Left lung (tissue), 10 donors: ENCODE measurements around the gene HOXC10. TPM values are rescaled to one million over a fixed set of nuclear protein-coding genes. Genes with fewer than 3 reads are reported as not detected.
A peak's percentile ranks its signal among the peaks of the same experiment; 100 is the strongest.

Experiments used
- ATAC-seq: fragments of 200-7000 bp; cut with Tn5 transposase; one replicate; pipeline ENCODE4 v1.9.1; 2020; ENCODE audit warnings: moderate library complexity
- DNase-seq, 4 donors: peaks; one replicate each; pipeline ENCODE4 v3.0.0-alpha.2; 2013 to 2020
- H3K27ac ChIP-seq, 2 donors: fragments of 200-600 bp; sonication (generic) in 1 of 2; one replicate each; pipeline versions ENCODE4 v1.5.0 to v1.8.0; 2020 to 2021
- H3K27me3 ChIP-seq, 2 donors: fragments of 200-600 bp; sonication (generic) in 1 of 2; one replicate each; pipeline versions ENCODE4 v1.5.0 to v1.8.0; 2020 to 2021
- H3K36me3 ChIP-seq, 2 donors: fragments of 200-600 bp; sonication (generic) in 1 of 2; one replicate each; pipeline versions ENCODE4 v1.5.0 to v1.8.0; 2020 to 2021
- H3K4me1 ChIP-seq, 2 donors: fragments of 200-600 bp; one replicate each; pipeline ENCODE4 v1.8.0; 2021
- H3K4me3 ChIP-seq, 2 donors: fragments of 200-600 bp; sonication (generic) in 1 of 2; one replicate each; pipeline versions ENCODE4 v1.5.0 to v1.8.0; 2020 to 2021; ENCODE audit warnings: mild to moderate bottlenecking in 1 of 2
- H3K9me3 ChIP-seq, 2 donors: fragments of 200-600 bp; sonication (generic) in 1 of 2; one replicate each; pipeline versions ENCODE4 v1.5.0 to v1.8.0; 2020 to 2021
- intact Hi-C, 2 donors: fragments of 100-400 bp; cut with DNase I; formaldehyde crosslinking; loops; one replicate each; pipeline versions ENCODE4 v1.11.2 to v1.14.2; 2022
- polyA plus RNA-seq, 6 donors: library from polyadenylated mRNA; unstranded; fragments of 120-200 nt; gene quantifications; one replicate each; pipeline ENCODE4 v1.2.1, GENCODE V29; 2013; ENCODE audit not compliant: insufficient read length in 6 of 6
- total RNA-seq, 2 donors: library from RNA; stranded (reverse); fragmentation: NEBNext Ultra II Directional; extraction: Animal tissue kit (Norgen Biotek cat#: 25700); gene quantifications; one replicate each; pipeline ENCODE4 v1.2.1, GENCODE V29; 2021
- TF ChIP-seq, protein P1 (sequence below), 2 donors: fragments of 200-600 bp; sonication (generic) in 1 of 2; IDR thresholded peaks; one replicate each; pipeline versions ENCODE4 v1.5.0 to v1.8.0; 2021; ENCODE audit warnings: antibody characterized with exemption in 2 of 2
- donor health status: DM: no; HTN: yes; CAD: no.
- donor health status: DM: no; HTN: no; CAD: no.

Gene HOXC10
- total and polyA plus RNA-seq, 8 donors, result 0.15 to 0.52 (median 0.31) TPM; not detected in 3

DNA sequence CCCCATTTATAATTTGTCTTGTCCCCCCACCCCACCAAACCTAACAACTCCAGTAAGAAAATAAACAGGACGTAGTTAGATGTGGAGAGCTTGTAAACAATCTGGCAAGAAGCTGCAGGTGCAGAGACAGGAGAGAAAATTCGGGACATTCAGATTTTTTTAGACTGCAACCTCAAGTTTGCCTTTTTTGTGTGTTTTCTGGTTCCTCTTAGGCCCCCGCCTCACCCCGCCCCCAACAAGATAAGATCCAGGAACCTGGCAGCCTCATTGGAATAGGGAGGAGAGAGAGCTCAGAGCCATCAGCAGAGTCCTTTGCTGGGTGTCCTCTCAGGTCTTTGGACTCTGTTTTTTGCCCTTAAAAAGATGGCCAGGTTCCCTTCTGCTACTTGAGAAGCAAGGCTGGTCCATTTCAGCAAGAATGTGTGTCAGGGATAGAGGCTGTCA, 2.9 kb downstream of the HOXC10 start:
- intact Hi-C loops, result no loop called here
- ATAC-seq, result no peak
- Histone ChIP-seq H3K4me3 (no peak overlapping the region), H3K4me1 (peaks cover 3 to 20% of the 10 kb centered on the region in 2 donors), H3K27me3 (peaks cover 97 to 100% of the 10 kb centered on the region in 2 donors), H3K36me3 (no peaks in the 10 kb centered on the region), H3K27ac (no peak overlapping the region), H3K9me3 (no peaks in the 10 kb centered on the region)
- TF ChIP-seq, protein P1, sequence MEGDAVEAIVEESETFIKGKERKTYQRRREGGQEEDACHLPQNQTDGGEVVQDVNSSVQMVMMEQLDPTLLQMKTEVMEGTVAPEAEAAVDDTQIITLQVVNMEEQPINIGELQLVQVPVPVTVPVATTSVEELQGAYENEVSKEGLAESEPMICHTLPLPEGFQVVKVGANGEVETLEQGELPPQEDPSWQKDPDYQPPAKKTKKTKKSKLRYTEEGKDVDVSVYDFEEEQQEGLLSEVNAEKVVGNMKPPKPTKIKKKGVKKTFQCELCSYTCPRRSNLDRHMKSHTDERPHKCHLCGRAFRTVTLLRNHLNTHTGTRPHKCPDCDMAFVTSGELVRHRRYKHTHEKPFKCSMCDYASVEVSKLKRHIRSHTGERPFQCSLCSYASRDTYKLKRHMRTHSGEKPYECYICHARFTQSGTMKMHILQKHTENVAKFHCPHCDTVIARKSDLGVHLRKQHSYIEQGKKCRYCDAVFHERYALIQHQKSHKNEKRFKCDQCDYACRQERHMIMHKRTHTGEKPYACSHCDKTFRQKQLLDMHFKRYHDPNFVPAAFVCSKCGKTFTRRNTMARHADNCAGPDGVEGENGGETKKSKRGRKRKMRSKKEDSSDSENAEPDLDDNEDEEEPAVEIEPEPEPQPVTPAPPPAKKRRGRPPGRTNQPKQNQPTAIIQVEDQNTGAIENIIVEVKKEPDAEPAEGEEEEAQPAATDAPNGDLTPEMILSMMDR (IDR thresholded peaks at IDR 0.05), result no peak
- DNase-seq, result no peak

DNA sequence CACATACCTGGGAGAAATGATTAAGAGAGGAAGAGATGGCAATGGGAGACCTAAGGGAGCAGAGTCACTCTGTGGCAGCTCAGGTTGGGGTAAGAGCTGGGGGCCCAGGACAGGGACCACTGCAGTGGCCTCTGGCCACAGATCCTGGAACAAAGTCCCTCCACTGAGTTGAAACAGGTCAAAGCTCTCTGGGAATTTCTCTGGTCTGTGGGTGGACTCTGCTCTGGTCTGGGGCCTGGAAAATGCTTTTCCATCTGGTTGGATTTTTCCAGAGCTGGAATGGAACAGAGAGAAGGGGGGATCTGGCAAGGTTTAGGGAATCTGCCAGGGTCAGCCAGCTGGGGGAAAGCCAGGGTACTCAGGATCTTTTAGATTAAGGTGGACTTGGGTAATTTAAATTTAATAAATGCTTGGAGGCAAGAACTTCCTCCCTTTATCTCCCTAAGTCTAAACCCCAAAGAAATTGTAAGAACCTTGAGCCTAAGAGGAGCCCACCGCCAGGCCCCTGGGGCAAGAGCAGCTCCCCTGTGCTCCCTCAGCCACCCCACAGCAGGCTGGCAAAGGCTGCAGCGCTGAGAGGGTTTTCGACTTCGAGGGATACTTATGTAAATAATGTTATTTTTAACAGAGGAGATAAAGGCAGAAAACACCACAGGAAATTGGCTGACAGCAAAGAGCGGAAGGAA, 3.7 kb downstream of the HOXC10 start:
- Histone ChIP-seq H3K4me3 (no peak overlapping the region), H3K4me1 (peaks cover 3 to 20% of the 10 kb centered on the region in 2 donors), H3K27ac (no peak overlapping the region), H3K27me3 (peaks cover 97 to 100% of the 10 kb centered on the region in 2 donors), H3K9me3 (no peaks in the 10 kb centered on the region), H3K36me3 (no peaks in the 10 kb centered on the region)
- TF ChIP-seq, protein P1 (IDR thresholded peaks at IDR 0.05), result no peak
- intact Hi-C loops, result no loop called here
- no peak for ATAC-seq
- DNase-seq, result no peak

DNA sequence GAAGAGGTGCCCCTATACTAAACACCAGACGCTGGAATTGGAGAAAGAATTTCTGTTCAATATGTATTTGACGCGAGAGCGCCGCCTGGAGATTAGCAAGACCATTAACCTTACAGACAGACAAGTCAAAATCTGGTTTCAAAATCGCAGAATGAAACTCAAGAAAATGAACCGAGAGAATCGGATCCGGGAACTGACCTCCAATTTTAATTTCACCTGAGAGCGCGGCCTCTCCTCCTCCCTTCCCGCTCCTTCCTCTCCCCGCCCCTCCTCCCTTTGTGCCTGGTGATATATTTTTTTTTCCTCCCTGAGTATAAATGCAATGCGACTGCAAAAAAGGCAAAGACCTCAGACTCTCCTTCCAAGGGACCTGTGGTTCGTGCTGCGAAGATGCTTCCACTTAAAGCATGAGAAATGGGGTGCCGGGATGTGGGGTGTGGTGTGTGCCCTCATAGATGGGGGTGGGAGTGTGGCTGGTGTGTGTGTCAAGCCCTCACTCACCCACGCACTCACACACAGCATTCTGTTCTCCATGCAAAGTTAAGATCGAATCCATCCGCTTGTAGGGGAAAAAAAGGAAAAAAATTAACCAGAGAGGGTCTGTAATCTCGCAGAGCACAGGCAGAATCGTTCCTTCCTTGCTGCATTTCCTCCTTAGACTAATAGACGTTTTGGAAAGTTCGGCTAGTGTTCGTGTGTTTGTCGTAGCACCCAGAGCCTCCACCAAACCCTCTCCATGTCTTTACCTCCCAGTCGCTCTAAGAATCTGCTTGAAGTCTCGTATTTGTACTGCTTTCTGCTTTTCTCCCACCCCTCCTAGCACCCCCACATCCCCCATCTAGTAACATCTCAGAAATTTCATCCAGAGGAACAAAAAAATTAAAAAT, 4.5 kb downstream of the HOXC10 start:
- no peaks in the 10 kb centered on the region for H3K9me3 ChIP-seq
- DNase-seq (peak in 1 of 4 donors; percentile 48), ATAC-seq (no peak)
- H3K27ac ChIP-seq, result no peak overlapping the region
- peaks cover 3 to 26% of the 10 kb centered on the region in 2 donors for H3K4me1 ChIP-seq
- H3K36me3 ChIP-seq, result no peaks in the 10 kb centered on the region
- TF ChIP-seq, protein P1 (IDR thresholded peaks at IDR 0.05), result peak in 1 of 2 donors; percentile 19
- H3K27me3 ChIP-seq, result peaks cover 97 to 100% of the 10 kb centered on the region in 2 donors
- intact Hi-C loops, result no loop called here
- no peak overlapping the region for H3K4me3 ChIP-seq

DNA sequence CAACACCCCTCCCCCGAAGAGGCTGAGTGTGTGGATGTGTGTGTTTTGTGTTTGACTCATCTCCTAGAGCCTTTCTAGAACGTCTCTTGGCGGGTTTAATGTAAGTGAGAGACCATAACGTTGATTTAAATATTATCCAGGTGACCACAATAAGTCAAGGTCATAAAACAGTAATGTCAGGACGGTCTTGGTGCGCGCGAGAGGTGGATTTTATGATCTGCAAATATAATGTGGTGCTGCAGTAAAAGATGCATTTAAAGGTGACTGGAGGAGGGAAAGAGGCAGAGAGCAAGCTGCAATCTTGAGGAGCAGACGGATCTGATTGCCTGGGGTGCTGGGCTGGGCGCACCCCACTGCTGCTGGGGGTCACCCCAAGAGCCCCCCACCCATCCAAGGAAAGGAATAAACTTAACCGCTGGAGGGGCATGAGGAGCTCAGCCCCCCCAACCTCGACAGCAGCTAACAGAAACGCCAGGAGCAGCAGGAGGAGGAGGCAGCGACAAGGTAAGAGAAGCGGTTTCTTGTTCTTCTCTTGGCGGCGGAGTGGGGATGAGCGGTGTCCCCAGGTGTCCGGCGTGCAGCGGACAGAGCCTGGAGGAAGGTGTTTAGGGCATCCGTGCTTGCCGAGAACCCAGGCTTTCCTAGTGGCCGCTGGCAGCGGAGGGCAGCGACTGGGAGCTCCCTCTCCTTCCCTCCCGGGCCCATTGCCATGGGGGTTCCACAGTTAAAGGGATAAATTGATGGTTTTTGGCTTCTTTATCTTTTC, 5.5 kb downstream of the HOXC10 start:
- DNase-seq (no peak), ATAC-seq (no peak)
- Histone ChIP-seq H3K36me3 (no peaks in the 10 kb centered on the region), H3K9me3 (no peaks in the 10 kb centered on the region), H3K27ac (no peak overlapping the region), H3K4me1 (peaks cover 12 to 29% of the 10 kb centered on the region in 2 donors), H3K4me3 (no peak overlapping the region), H3K27me3 (peaks cover 100% of the 10 kb centered on the region in 2 donors)
- TF ChIP-seq, protein P1 (IDR thresholded peaks at IDR 0.05), result no peak
- intact Hi-C loops, result no loop called here
